Upper lobe of left lung (tissue), 4 donors: ENCODE data around the gene BLVRB.

Experiments
- POLR2A ChIP-seq, 4 donors: fragments of 450-650 bp; IDR thresholded peaks; one replicate each; pipeline ENCODE4 v1.5.1; 2016 to 2017; ENCODE audit warnings: antibody characterized with exemption in 4 of 4, mild to moderate bottlenecking in 2 of 4
- TF ChIP-seq, protein P1 (sequence below), 6 experiments: fragments of 450-650 bp in 4 of 6; fragments of 200-600 bp in 2 of 6; sonication (generic) in 2 of 6; IDR thresholded peaks; one replicate each; pipeline ENCODE4 v1.5.1; 2016 to 2019; ENCODE audit warnings: antibody characterized with exemption in 6 of 6

DNA sequence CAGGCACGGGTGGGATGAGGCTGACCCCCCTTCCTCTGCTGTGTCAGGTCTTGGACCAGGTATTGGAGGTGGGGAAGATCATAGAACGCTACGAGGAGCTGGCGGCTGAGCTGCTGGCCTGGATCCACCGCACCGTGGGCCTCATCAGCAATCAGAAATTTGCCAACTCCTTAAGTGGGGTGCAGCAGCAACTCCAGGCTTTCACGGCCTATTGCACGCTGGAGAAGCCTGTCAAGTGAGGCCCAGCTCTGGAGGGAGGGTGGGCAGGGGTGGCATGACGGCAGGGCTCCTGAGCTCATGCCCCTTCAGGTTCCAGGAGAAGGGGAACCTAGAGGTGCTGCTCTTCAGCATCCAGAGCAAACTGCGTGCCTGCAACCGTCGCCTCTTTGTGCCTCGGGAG, 36.5 kb upstream of the BLVRB start:
- TF ChIP-seq, protein P1, sequence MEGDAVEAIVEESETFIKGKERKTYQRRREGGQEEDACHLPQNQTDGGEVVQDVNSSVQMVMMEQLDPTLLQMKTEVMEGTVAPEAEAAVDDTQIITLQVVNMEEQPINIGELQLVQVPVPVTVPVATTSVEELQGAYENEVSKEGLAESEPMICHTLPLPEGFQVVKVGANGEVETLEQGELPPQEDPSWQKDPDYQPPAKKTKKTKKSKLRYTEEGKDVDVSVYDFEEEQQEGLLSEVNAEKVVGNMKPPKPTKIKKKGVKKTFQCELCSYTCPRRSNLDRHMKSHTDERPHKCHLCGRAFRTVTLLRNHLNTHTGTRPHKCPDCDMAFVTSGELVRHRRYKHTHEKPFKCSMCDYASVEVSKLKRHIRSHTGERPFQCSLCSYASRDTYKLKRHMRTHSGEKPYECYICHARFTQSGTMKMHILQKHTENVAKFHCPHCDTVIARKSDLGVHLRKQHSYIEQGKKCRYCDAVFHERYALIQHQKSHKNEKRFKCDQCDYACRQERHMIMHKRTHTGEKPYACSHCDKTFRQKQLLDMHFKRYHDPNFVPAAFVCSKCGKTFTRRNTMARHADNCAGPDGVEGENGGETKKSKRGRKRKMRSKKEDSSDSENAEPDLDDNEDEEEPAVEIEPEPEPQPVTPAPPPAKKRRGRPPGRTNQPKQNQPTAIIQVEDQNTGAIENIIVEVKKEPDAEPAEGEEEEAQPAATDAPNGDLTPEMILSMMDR (IDR thresholded peaks at IDR 0.05), result no peak
- TF ChIP-seq POLR2A (IDR thresholded peaks at IDR 0.05), result no peak
